ENCODE data around the gene IL1RAP.
A peak's percentile ranks its signal among the peaks of the same experiment; 100 is the strongest.

The IL1RAP gene

GRCh38 chr3:190543671-190544070, 29.8 kb downstream of the IL1RAP start:
- DNase-seq, result no peak

GRCh38 chr3:190545191-190545590, 31.3 kb downstream of the IL1RAP start:
- DNase-seq, result no peak

DNA sequence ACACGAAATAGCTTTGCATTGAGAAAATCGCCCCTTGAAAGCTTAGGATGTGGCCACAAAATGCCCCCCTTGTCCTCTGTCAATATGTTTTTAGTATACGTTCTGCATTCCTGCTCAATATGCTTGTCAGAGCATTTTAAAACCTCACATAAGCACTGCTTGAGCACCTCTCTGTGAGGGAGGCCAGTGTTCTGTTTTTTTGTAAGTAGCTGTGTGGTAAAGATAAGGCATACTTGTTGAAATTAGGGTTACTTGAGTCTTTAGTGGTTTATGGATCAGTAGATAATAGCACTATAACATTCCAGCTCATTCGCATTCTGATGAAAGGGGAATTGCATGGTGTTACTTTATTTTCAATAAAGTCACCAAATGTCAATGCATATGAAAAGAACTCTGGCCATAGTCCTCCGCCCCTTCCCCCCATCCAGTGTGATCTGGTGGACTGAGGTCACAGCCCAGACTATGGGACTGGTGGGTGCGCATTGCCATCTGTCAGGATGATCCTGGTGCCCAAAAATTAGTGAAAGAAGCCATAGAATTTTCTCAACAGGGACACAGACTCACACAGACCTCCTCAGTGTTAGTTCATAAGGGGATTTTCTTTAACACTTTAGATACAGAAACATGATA, 33.1 kb downstream of the IL1RAP start:
- no peak for DNase-seq

GRCh38 chr3:190548031-190548656, 34.3 kb downstream of the IL1RAP start:
- no peak for DNase-seq

DNA sequence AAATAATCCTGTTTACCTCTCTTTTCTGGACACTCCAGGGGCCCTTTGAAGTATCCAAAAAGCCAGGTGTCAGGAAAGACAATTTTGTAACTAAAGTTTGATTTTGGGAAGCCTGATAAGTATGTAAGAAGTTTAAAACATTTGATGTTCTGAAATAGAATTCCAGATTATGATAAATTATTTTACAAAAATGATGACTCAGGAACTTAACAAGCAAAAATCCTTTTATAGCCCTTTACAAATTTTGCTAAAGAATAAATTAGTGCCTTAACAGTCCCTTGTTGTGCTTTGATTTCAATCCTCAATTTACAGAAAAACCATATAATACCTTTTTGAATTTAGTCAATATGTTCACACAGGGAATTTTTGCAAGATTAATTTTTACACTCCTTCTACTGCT, 38.1 kb downstream of the IL1RAP start:
- DNase-seq, result no peak

DNA sequence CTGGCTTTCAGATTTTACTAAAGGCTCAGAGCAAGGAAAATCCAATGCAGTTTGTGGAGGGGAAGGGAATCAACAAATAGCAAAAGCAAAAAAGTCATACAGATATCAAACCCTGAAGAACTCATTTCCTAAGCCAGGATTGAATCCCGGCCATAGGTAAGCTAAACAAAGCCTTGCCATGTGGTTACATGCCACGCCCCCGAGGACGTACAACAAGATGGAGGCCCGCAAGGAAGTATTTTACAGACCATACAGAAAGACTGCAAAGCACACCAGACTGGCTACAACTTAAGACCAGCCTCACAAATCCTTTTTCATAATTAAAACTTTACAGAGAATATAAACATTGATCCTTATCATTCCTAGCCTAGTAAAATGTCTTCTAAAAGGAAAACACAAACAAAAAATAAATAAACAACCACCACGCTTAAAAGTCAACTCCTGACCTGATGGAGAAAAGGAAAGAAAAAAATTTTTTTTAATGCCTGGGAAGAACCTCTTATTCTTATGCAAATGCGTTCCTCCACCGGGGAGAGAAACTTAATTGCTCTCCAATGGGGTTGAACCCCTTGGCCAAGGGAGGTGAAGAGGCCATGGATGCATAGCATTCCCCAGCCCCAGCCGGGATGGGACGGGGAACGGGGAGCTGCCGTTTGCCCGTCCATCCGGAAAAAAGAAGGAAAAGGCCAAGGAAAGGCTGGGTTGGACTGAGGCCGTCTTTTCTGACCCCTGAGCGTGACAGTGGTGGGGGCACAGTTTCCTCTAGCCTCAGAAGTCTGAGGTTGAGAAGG, 39.3 kb downstream of the IL1RAP start:
- no peak for DNase-seq

GRCh38 chr3:190554197-190554596, 40.3 kb downstream of the IL1RAP start:
- no peak for DNase-seq

DNA sequence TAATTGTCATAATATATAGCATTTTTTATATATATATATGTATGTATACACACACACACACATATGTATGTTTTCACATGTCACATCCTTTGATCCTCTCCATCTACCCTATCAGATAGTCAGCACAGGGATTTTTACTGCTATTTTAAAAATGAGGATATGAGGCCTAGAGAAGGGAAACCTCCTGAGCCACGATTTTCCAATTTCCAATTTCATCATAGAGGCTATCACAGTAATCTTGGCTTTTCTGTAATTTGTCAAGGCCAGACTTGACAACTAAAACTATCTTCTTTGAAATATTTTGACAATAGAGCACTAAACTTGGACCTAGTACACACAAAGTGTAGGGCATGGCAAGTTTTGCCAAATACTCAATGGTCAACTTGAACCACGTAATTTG, 42.5 kb downstream of the IL1RAP start:
- DNase-seq, result no peak

DNA sequence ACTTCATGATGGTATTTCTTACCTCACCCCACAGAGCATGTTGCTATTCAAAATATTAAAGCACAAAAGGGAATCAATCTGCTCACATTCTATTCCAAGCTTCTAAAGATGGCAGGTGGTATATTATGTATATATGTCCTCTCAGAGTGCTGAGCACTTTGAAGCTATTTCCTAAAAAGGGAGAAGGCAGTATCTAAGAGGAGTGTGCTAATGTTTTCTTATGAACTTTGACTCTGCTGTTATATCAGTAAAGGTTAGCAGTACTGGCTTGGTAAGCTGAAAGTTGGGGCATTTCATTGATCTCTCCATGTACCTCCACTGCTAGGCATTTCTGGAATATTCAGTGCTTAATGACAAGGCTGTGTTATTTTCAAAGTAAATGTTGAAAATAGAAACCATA, 43.4 kb downstream of the IL1RAP start:
- no peak for DNase-seq

- DNase-seq, result no peak
Measured at GRCh38 chr3:190558316-190558715, 44.4 kb downstream of the IL1RAP start.

GRCh38 chr3:190558796-190559195, 44.9 kb downstream of the IL1RAP start:
- no peak for DNase-seq

GRCh38 chr3:190560013-190560895, 46.4 kb downstream of the IL1RAP start:
- DNase-seq, result no peak

DNA sequence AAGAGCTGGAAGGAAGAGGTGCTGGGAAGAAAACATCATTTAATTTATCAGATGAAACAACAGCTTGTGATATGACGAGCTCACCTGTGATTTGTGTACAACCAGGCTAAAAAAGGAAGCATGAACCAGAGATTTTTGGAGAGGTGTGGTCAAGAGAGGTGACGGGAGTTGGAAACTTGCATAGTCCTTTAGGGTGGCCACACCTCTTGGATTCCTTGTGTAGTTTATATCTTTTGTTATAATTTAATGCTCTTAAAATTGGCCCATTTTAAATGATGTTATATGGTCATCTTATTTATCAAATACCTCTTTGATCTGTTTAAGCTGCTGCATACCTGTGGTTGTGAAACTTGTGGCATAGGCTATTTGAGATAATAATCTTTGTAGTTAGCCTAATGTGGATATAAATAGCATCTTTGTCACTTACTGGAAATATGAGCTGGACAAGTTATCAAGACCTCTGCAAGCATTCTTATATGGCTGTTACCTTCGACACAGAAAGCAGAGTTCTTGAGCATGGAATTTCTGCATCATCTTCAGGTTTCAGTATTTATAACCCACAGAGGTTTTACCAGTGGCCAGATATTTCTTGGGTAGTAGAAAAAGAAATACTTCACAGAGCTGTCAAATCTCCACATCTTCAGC, 49.1 kb downstream of the IL1RAP start:
- no peak for DNase-seq

DNA sequence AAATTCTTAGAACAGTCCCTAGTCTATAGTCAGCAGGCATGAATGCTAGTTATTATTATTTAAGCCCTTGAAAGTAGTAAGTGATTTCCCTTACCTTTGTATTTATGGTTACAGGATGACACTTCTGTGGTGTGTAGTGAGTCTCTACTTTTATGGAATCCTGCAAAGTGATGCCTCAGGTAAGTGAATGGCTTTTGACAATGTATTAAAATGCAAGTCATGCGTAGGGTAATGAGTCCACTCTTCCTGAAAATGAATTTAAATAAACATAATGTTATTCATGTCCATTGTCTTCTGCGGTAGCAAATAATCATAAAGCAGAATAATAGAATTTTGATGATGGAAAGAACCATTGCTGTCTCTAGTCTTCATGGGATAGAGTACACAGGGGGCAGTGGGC, 50.3 kb downstream of the IL1RAP start:
- no peak for DNase-seq

DNA sequence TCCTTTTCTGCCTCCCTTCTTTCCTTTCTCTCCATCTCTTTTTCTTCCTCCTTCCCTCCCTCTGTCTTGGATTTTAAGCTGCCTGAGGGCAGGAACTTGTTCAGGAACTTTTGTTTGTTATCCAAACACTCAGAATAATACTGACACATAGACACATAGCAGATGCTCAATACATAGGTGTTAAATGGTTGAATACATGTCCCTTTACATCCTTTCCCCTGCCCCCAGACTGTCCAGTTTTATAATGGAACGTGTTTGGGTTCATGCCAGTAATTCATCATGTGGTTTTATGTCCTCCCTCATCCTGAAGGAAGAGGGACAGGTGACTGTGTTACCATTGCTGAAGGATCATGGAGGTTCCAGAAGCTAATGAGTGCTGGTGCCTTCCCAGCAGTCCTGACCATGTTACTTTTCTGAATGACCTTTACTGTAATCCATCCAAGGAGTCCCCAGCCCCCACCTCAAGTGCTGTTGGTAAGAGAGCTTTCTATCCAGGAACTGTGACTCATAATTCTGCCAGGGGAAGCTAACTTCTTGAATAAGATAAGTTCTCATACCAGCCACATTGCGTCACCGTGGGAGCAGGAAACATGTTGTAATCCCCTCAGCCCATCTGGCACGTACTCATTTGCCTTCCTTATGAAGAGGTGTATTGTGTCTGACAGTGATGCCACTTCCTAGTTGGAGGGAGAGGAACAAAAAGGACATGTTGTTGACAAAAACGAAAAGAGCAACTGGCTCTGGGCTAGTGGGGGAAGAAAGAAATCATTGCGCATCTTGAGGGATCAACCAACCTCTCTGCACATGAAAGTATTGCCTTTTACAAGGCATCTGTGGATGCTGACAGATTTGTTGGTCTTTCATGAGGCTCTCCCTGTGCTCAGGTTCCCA, 52.4 kb downstream of the IL1RAP start:
- DNase-seq, result peak; percentile 27

- no peak for DNase-seq
Measured at GRCh38 chr3:190568036-190568435, 54.2 kb downstream of the IL1RAP start.

- no peak for DNase-seq
Measured at GRCh38 chr3:190574473-190574872, 60.6 kb downstream of the IL1RAP start.

DNA sequence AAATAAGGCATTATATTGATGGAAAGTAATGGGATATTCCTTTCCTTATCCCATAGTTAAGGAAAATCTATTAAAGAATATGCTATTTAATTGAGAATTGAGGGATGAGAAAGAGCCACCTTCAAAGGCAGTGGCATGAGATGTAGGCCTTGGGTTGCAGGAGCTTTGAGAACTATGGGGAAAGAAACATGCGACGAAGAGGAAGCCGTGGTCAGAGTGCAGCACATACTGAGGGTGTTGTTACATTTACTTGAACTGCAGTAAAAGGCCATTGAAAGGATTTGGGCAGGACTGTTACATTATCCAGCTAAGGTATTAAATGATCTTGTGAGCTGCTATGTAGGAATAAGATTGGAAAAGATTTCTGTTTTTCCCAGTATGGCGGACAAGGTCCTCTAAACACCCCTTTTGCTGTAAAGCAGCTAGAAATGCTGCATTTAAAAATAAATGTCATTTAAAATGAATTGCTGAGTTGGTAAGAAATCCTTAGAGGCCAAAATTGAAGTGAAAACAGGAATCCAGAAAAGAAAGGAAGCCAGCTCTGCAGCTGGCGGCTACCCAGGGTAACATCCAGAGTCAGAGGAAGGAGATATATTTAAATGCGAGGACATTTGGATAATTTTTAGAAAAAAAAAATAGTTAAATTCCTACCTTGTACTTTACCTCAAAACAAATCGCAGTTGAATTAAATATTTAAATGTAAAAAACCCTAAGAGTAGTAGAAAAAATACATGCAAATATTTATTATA, 61.7 kb downstream of the IL1RAP start:
- no peak for DNase-seq

GRCh38 chr3:190577225-190577624, 63.3 kb downstream of the IL1RAP start:
- DNase-seq, result no peak

- DNase-seq, result no peak
Measured at GRCh38 chr3:190579514-190580137, 65.7 kb downstream of the IL1RAP start.

All from 8988T (cell line).